ENCODE data around the gene MACROH2A1. TPM values are rescaled to one million over a fixed set of nuclear protein-coding genes. Genes with fewer than 3 reads are reported as not detected.

MACROH2A1 gene
- total RNA-seq, 4 donors from 2014 or later = 278 to 355 (median 319) TPM

GRCh38 chr5:135398160-135398854 lies 724 bp downstream of the MACROH2A1 start:
- Histone ChIP-seq H3K27me3 (no peaks in the 10 kb centered on the region), H3K4me3 (peak overlapping the region; percentile 73 to 97 (median 92)), H3K9me3 (no peaks in the 10 kb centered on the region), H3K27ac (peak overlapping the region; percentile 93 to 98 (median 96)), H3K4me1 (peaks cover 39 to 66% (median 51%) of the 10 kb centered on the region in 3 donors), H3K36me3 (peaks cover 0 to under 1% (median 0%) of the 10 kb centered on the region in 3 donors)
- no peak for DNase-seq
- TF ChIP-seq POLR2A (IDR thresholded peaks at IDR 0.05) = peak in 1 of 4 donors; percentile 25
- TF ChIP-seq, protein P1, sequence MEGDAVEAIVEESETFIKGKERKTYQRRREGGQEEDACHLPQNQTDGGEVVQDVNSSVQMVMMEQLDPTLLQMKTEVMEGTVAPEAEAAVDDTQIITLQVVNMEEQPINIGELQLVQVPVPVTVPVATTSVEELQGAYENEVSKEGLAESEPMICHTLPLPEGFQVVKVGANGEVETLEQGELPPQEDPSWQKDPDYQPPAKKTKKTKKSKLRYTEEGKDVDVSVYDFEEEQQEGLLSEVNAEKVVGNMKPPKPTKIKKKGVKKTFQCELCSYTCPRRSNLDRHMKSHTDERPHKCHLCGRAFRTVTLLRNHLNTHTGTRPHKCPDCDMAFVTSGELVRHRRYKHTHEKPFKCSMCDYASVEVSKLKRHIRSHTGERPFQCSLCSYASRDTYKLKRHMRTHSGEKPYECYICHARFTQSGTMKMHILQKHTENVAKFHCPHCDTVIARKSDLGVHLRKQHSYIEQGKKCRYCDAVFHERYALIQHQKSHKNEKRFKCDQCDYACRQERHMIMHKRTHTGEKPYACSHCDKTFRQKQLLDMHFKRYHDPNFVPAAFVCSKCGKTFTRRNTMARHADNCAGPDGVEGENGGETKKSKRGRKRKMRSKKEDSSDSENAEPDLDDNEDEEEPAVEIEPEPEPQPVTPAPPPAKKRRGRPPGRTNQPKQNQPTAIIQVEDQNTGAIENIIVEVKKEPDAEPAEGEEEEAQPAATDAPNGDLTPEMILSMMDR (IDR thresholded peaks at IDR 0.05) = no peak
- intact Hi-C loops (cut with DNase I) = no loop called here
- 0 to 3% methylated on average over 4 to 5 of the region's 43 CpGs for WGBS, 2 donors

DNA sequence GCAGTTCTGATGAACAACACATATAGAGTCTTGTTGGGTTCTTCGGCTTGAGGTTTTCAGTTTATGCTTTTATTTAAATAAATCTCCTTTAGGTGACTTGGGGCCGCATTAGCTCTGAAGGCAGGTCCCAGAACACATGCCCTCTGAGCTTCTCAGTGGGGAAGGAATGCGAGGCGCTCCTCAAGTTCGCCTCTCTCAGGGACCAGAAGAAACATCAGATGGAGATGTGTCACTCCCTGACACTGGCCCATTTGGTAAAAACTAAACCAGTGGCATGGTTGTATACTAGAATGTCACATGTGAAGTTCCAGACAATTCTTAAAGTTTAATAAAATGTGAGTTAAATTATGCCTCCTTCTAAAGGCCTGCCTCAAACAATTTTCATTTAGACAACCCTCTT lies 1.9 kb downstream of the MACROH2A1 start:
- H3K27ac ChIP-seq = peak overlapping the region; percentile 93 to 98 (median 96)
- H3K9me3 ChIP-seq = no peaks in the 10 kb centered on the region
- DNase-seq = no peak
- peak overlapping the region in 3 of 4 donors; percentile 73 to 97 (median 86) for H3K4me3 ChIP-seq
- H3K27me3 ChIP-seq = no peaks in the 10 kb centered on the region
- peaks cover 0 to 9% (median 3%) of the 10 kb centered on the region in 3 donors for H3K36me3 ChIP-seq
- peaks cover 39 to 78% (median 62%) of the 10 kb centered on the region in 3 donors for H3K4me1 ChIP-seq
- intact Hi-C loops (cut with DNase I) = no loop called here
- TF ChIP-seq POLR2A (IDR thresholded peaks at IDR 0.05) = no peak
- TF ChIP-seq, protein P1 (IDR thresholded peaks at IDR 0.05) = no peak
- 69 to 74% methylated on average over 5 of the region's 5 CpGs for WGBS, 2 donors

- intact Hi-C loops (cut with DNase I) = no loop called here
- peak overlapping the region in 3 of 4 donors; percentile 3 to 97 (median 73) for H3K4me3 ChIP-seq
- peaks cover 0 to 10% (median 3%) of the 10 kb centered on the region in 3 donors for H3K36me3 ChIP-seq
- H3K27me3 ChIP-seq = no peaks in the 10 kb centered on the region
- H3K9me3 ChIP-seq = no peaks in the 10 kb centered on the region
- DNase-seq = no peak
- WGBS, 2 donors = 30 to 64% methylated on average over 3 to 4 of the region's 4 CpGs
- H3K4me1 ChIP-seq = peaks cover 39 to 83% (median 67%) of the 10 kb centered on the region in 3 donors
- no peak for TF ChIP-seq POLR2A (IDR thresholded peaks at IDR 0.05)
- TF ChIP-seq, protein P1 (IDR thresholded peaks at IDR 0.05) = no peak
- H3K27ac ChIP-seq = peak overlapping the region; percentile 93 to 98 (median 96)
These were observed 2.5 kb downstream of the MACROH2A1 start for GRCh38 chr5:135396459-135397055.

GRCh38 chr5:135395866-135396265 lies 3.2 kb downstream of the MACROH2A1 start:
- 28 to 55% methylated on average over 4 of the region's 4 CpGs for WGBS, 2 donors
- intact Hi-C loops (cut with DNase I) = no loop called here
- DNase-seq = no peak
- no peaks in the 10 kb centered on the region for H3K27me3 ChIP-seq
- no peaks in the 10 kb centered on the region for H3K9me3 ChIP-seq
- peaks cover 0 to 17% (median 3%) of the 10 kb centered on the region in 3 donors for H3K36me3 ChIP-seq
- TF ChIP-seq, protein P1 (IDR thresholded peaks at IDR 0.05) = no peak
- peak in 1 of 4 donors; percentile 15 for TF ChIP-seq POLR2A (IDR thresholded peaks at IDR 0.05)
- peak overlapping the region; percentile 93 to 98 (median 96) for H3K27ac ChIP-seq
- H3K4me1 ChIP-seq = peaks cover 39 to 90% (median 74%) of the 10 kb centered on the region in 3 donors
- peak overlapping the region in 2 of 4 donors; percentile 73 to 97 for H3K4me3 ChIP-seq

DNA sequence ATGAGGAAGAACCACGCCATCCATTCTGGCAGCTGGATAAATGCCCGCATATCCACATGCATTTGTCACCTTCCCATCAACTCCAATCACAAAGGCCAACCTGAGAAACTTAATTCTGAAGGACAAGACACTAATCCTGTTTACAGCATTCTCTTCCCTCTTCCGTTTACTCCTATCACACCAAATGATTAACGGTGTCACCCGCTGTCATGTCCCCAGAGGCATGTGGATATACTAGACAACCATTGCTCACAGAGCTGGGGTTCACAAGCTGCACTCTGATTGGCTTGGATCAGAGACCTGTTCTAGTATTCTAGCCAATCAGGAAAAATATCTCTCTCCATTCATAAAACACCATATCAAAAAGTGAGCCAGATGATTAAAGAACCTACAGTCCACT lies 3.6 kb downstream of the MACROH2A1 start:
- peaks cover 0 to 19% (median 3%) of the 10 kb centered on the region in 3 donors for H3K36me3 ChIP-seq
- no peak overlapping the region for H3K4me3 ChIP-seq
- TF ChIP-seq POLR2A (IDR thresholded peaks at IDR 0.05) = no peak
- TF ChIP-seq, protein P1 (IDR thresholded peaks at IDR 0.05) = no peak
- H3K4me1 ChIP-seq = peaks cover 39 to 91% (median 78%) of the 10 kb centered on the region in 3 donors
- H3K9me3 ChIP-seq = no peaks in the 10 kb centered on the region
- 39 to 48% methylated on average over 5 of the region's 5 CpGs for WGBS, 2 donors
- intact Hi-C loops (cut with DNase I) = no loop called here
- H3K27me3 ChIP-seq = no peaks in the 10 kb centered on the region
- DNase-seq = no peak
- H3K27ac ChIP-seq = peak overlapping the region in 3 of 4 donors; percentile 95 to 98 (median 98)
